Cardiac muscle cell (in vitro differentiated cells and primary cell): ENCODE measurements around the gene LRRC23. TPM values are rescaled to one million over a fixed set of nuclear protein-coding genes. Genes with fewer than 3 reads are reported as not detected.
A peak's percentile ranks its signal among the peaks of the same experiment; 100 is the strongest.
"Not testable (repeated sequence)": the region's sequence is repeated elsewhere in the genome, so short reads cannot be mapped to it uniquely, and the experiment has no call there.

ENCODE experiments used
- DNase-seq, 2 donors: peaks; one replicate each; pipeline versions ENCODE4 v3.0.0 to v3.0.0-alpha.2; 2010 to 2017; ENCODE audit warnings: low read depth in 1 of 2, low spot score in 1 of 2
- H3K27ac ChIP-seq: fragments of 200-600 bp; sonication (generic); 2 replicates; pipeline ENCODE4 v1.5.1; 2016
- H3K27me3 ChIP-seq: fragments of 200-600 bp; sonication (generic); 2 replicates; pipeline ENCODE4 v1.6.0; 2016; ENCODE audit warnings: control low read depth
- H3K36me3 ChIP-seq: fragments of 200-600 bp; sonication (generic); 2 replicates; pipeline ENCODE4 v1.5.1; 2016; ENCODE audit warnings: control low read depth
- H3K4me1 ChIP-seq: fragments of 200-600 bp; sonication (generic); 2 replicates; pipeline ENCODE4 v1.8.1; 2017; ENCODE audit warnings: low read depth, mild to moderate bottlenecking, mixed run types
- H3K4me3 ChIP-seq: fragments of 200-600 bp; sonication (generic); 2 replicates; pipeline ENCODE4 v1.5.1; 2016; ENCODE audit warnings: mild to moderate bottlenecking
- H3K9me3 ChIP-seq: fragments of 200-600 bp; sonication (generic); 2 replicates; pipeline ENCODE4 v1.5.1; 2017; ENCODE audit warnings: low read depth, mild to moderate bottlenecking, control low read depth
- CTCF ChIP-seq: IDR thresholded peaks from 2 replicates; pipeline ENCODE4 v1.5.1; 2012; ENCODE audit warnings: low read depth, mild to moderate bottlenecking, low read length
- polyA plus RNA-seq: library from polyadenylated mRNA; unstranded; fragments of >200 nt; fragmentation: Nextera tagmentation; extraction: Ambion mirVana; gene quantifications from 2 replicates; pipeline ENCODE4 v1.2.1, GENCODE V29; 2016
- total RNA-seq: library from RNA; depleted of rRNA; stranded (reverse); fragments of >200 nt; gene quantifications from 2 replicates; pipeline ENCODE4 v1.2.3, GENCODE V29; 2016

Gene LRRC23
- total and polyA plus RNA-seq, 2 experiments from 2014 or later = 17.5 to 23.7 TPM

- Histone ChIP-seq H3K27ac (no peak overlapping the region), H3K4me3 (no peak overlapping the region), H3K27me3 (no peaks in the 10 kb centered on the region), H3K9me3 (no peaks in the 10 kb centered on the region), H3K36me3 (peaks cover 73% of the 10 kb centered on the region), H3K4me1 (no peaks in the 10 kb centered on the region)
- DNase-seq = no peak
- no peak for TF ChIP-seq CTCF
Observed at GRCh38 chr12:6861391-6861790, 43.2 kb upstream of the LRRC23 start.

GRCh38 chr12:6863033-6863432 lies 41.6 kb upstream of the LRRC23 start:
- TF ChIP-seq CTCF = no peak
- no peaks in the 10 kb centered on the region for H3K9me3 ChIP-seq
- H3K27me3 ChIP-seq = no peaks in the 10 kb centered on the region
- no peak overlapping the region for H3K4me3 ChIP-seq
- H3K27ac ChIP-seq = no peak overlapping the region
- H3K36me3 ChIP-seq = peaks cover 57% of the 10 kb centered on the region
- DNase-seq = no peak
- no peaks in the 10 kb centered on the region for H3K4me1 ChIP-seq

- peaks cover 1% of the 10 kb centered on the region for H3K4me1 ChIP-seq
- H3K27ac ChIP-seq = no peak overlapping the region
- H3K27me3 ChIP-seq = no peaks in the 10 kb centered on the region
- peaks cover 49% of the 10 kb centered on the region for H3K36me3 ChIP-seq
- no peaks in the 10 kb centered on the region for H3K9me3 ChIP-seq
- no peak for TF ChIP-seq CTCF
- no peak overlapping the region for H3K4me3 ChIP-seq
- no peak for DNase-seq
Observed at GRCh38 chr12:6863586-6864321, 40.9 kb upstream of the LRRC23 start.

GRCh38 chr12:6865307-6865706 lies 39.3 kb upstream of the LRRC23 start:
- not testable (repeated sequence) for H3K27ac ChIP-seq, H3K4me3 ChIP-seq, DNase-seq, H3K27me3 ChIP-seq, H3K9me3 ChIP-seq, H3K4me1 ChIP-seq
- H3K36me3 ChIP-seq = peaks cover 51% of the 10 kb centered on the region

- TF ChIP-seq CTCF = no peak
- Histone ChIP-seq H3K4me1 (peaks cover 7% of the 10 kb centered on the region), H3K9me3 (no peaks in the 10 kb centered on the region), H3K36me3 (peaks cover 50% of the 10 kb centered on the region), H3K27ac (no peak overlapping the region), H3K4me3 (no peak overlapping the region), H3K27me3 (no peaks in the 10 kb centered on the region)
- DNase-seq = no peak
Observed at GRCh38 chr12:6866163-6866919, 38.3 kb upstream of the LRRC23 start.

- TF ChIP-seq CTCF = no peak
- Histone ChIP-seq H3K36me3 (peaks cover 50% of the 10 kb centered on the region), H3K4me1 (peaks cover 7% of the 10 kb centered on the region), H3K9me3 (no peaks in the 10 kb centered on the region), H3K27me3 (no peaks in the 10 kb centered on the region), H3K27ac (no peak overlapping the region), H3K4me3 (peak overlapping the region; percentile 97)
- no peak for DNase-seq
Observed at GRCh38 chr12:6866920-6867412, 37.7 kb upstream of the LRRC23 start.
